CD4-positive, alpha-beta T cell treated with Interleukin-4 for 4 hours (primary cell): ENCODE results near the gene RIMBP2.
"Not testable (repeated sequence)": the region's sequence is repeated elsewhere in the genome, so short reads cannot be mapped to it uniquely, and the experiment has no call there.

Experiments used
- DNase-seq: peaks from one replicate; pipeline ENCODE4 v3.0.0-alpha.2; 2020

Gene RIMBP2

GRCh38 chr12:130738403-130738802 lies 22.3 kb upstream of the RIMBP2 start:
- not testable (repeated sequence) for DNase-seq

- DNase-seq = no peak
These were observed 21.6 kb upstream of the RIMBP2 start for GRCh38 chr12:130737731-130738130.

DNA sequence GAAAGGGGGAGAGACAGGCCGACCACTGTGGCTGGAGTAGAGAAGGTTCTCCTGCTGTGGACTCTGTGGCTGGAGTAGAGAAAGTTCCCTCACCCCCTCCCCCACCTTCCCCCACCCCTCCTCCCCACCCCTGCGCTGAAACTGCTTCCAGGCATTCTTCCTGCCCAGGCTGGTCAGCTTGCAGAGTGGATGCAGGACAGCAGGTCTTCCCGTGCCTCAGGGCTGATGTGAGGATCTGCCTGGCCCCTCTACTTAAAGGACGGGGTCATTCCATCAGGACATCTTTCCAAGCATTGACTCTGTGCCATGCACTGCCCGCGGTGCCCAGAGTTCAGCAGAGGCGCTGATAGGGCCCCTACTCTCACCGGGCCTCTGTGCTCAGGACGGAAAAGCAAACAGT lies 13.2 kb upstream of the RIMBP2 start:
- no peak for DNase-seq

DNA sequence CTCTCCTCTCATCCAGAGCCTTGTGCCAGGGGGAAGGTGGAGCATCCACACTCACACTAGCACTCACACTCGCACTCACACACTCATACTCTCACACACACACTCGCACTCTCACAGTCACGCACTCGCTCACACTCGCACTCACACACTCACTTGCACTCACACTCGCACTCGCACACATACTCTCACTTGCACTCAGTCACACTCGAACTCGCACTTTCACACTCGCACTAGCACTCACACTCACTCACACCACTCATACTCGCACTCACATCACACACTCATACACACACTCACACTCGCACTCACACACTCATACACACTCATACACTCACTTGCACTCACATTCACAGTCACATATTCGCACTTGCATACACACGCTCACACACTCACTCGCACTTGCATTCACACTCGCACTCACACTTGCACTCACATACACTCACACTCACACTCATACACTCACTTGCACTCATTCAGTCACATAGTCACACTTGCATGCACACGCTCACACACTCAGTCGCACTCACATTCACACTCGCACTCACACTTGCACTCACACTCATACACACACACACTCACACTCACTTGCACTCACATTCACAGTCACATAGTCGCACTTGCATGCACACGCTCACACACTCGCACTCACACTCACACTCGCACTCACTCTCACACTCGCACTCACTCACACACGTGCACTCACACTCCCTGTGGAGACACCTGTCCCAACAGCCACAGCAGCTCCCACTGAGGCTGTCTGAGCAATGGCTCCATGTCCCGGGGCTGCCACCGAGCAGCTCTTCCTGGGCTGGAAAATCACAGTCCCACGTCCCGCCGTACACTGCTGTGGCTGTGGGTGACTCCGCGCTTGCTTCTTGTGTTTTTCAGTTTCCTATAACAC lies 12.3 kb upstream of the RIMBP2 start:
- DNase-seq = no peak

DNA sequence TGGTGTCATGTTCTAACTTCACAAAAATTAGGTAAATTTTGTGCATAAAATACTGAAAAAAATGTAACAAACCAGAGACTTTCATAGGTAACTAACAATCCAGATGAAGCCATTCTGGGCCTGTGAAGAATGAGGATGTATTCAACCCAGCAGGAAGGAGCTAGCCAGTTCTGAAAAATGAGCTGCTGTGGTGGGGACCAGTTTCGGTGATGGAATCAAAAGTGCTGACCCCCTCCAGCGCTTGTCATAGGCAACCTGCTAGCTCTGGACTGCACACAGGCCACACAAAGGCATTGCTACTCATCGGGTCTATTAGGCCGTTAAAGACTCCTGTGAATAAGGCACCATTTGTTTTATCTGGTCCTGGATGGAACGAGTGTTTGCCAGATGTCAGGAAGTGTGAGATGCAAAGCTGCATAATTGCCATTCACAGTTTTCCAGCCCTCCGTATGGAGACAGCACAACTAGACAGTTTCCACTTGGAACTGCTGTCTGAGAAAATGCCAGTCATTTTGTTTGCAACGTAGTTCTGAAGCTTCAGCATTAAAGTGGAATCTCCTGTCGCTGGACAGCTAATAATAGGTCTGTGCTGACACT lies 3.3 kb upstream of the RIMBP2 start:
- no peak for DNase-seq

DNA sequence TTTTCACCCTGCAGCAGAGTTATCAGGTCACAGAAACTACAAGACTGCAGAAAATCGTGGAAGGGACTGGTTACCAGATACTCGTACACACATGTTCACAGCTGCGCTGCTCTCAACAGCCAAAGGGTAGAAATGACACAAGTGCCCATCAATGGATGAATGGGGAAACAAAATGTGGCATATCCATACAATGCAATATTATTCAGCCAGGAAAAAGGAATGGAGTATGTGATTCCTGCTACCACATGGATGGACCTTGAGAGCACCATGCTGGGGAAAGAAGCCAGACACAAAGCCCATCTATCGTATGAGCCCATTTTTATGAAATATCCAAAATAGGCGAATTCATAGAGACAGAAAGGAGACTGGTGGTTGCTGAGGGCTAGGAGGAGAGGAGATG lies 1.7 kb upstream of the RIMBP2 start:
- no peak for DNase-seq

DNA sequence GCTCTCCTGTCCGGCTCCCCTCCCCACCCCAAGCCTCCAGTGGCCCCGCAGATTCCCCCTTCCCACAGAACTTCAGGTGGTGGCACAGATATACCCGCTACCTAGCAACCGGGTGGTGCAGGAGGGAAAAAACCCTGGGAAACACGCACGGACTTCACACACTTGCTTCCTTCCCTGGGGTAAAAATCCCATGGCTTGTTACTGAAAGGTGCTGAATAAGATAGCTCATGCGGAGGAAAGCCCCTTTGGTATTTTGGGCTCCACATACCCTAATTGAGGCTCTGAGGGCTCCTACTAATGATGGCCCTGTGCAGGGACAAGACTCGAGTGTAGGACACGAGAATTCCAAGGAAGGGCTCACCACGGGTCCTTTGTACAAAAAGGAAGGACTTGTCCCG lies 869 bp upstream of the RIMBP2 start:
- no peak for DNase-seq

GRCh38 chr12:130715150-130715997 lies 725 bp downstream of the RIMBP2 start:
- no peak for DNase-seq

- DNase-seq = no peak
These were observed 1.4 kb downstream of the RIMBP2 start for GRCh38 chr12:130714591-130715149.

DNA sequence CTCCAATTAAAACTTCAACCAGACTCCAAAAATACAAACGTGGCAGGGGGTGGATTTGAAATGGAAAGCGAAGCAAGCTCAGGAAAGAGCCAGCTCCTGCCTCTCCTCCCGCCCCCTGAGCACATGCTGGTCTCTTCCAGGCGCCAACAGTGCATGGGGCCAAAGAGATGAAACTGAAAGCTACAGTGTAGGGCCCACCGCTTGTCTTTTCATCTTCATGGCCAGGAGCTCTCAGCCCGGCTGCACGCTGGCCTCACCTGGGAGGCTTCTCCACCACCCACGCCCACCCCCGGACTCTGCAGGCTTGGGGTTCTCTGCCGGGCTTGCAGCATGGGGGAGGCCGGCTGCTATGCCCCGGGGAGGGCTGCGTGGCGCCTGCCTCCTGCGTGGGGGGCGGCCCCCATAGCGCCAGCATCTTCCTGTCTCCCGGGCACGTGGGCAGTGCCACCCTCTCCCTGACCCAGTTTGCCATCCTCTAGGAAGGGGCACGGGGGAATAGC lies 2.0 kb downstream of the RIMBP2 start:
- DNase-seq = no peak

GRCh38 chr12:130713581-130713991 lies 2.5 kb downstream of the RIMBP2 start:
- no peak for DNase-seq

DNA sequence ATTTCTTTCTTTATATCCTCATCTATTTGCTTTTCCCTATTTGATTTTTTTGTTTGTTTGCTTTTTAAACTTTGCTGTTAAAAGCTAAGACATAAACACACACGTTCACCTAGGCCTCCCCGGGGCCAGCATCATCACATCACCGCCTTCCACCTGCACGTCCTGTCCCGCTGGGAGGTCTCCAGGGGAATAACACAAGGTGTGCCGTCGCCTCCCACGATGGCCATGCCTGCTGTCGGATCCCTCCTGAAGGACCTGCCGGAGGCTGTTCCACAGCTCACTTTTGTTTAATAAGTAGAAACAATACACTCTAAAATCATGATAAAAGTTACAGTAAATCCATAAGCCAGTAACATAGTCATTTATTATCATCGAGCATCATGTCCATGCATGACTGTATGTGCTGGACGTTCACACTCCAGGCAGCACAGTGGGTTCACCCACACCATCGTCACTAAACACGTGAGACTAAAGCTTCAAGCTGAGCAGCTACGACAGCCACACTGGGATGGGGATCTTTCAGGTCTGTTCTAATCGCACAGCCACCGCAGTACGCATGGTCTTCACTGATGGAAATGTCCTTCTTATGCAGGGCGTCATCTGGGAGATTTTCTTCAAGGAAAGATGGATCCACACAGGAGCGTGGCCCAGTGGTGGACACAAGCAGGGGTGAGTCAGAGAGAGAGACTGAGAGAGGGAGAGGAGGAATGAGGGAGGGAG lies 3.6 kb downstream of the RIMBP2 start:
- DNase-seq = no peak

GRCh38 chr12:130711756-130712155 lies 4.3 kb downstream of the RIMBP2 start:
- DNase-seq = no peak

- DNase-seq = no peak
These were observed 5.4 kb downstream of the RIMBP2 start for GRCh38 chr12:130710733-130711080.

GRCh38 chr12:130709971-130710732 lies 5.9 kb downstream of the RIMBP2 start:
- no peak for DNase-seq

GRCh38 chr12:130709151-130709970 lies 6.7 kb downstream of the RIMBP2 start:
- DNase-seq = no peak

- no peak for DNase-seq
These were observed 7.5 kb downstream of the RIMBP2 start for GRCh38 chr12:130708648-130709047.

DNA sequence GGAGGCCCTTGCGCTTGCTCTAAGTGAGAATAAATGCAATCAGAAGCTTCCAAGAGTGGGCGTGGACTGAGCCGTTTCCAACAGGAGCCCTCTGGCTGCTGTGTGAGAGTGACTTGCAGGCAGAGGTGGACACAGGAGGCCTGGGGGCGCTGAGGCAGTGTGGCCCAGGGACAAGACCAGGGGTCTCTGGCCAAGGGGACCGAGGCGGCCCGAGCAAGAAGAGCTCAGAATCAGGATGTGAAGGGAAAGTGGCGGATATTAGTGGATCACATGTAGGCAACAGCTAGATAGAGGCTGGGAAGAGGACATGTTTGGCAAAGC lies 8.6 kb downstream of the RIMBP2 start:
- DNase-seq = no peak

DNA sequence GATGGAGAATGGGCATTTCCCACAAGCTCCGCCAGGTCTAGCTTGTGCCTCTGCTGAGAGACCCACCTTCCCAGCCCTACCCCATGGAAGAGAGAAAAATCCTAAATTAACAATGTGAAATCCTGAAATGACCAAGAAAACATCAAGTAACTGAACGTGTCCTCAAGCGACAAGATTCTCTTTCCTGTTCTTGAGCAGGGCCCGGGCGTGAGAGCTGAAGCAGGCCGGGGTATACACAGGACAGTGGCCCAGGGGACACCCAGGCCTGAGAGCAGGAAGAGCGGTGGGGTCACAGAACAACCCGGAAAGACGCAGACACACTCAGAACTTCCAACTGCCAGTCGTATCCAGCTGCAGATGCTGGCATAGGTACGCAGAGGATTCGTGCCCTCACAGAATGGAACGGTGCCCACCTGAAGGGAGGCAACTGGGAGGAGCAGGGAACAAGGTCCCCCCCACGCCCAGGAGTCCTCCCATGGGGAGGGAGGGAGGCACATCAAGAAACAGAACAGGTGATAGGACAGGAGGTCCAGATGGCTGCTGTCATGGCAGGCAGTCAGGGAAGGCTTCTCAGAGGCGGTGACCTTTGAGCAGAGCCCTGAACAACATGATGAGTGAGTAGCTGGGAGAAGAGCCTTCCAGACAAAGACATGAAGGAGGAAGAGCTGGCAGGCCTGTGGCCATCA lies 9.1 kb downstream of the RIMBP2 start:
- no peak for DNase-seq

DNA sequence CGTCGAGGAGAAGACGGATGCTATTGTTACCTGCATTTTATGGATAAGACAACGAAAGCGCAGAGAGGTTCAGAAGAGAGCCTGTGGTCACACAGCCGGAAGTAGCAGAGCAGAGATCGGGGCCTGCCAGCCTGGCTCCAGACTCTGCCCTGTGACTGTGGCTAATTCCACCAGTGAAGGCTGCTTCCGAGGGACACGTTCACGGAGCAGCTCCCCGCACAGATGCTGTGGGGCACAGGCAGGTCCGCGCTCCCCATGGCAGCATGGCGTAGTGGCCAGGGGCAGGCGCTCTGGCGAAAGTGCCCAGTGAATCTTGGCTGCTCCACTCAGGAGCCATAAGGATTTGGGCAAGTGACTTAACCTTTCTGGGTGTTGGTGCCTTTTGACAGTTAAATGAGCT lies 9.8 kb downstream of the RIMBP2 start:
- no peak for DNase-seq
